ENCODE measurements around the gene ZNF117. TPM values are rescaled to one million over a fixed set of nuclear protein-coding genes. Genes with fewer than 3 reads are reported as not detected.
"Not testable (repeated sequence)": the region's sequence is repeated elsewhere in the genome, so short reads cannot be mapped to it uniquely, and the experiment has no call there.

ZNF117 gene
- polyA plus RNA-seq, 4 donors, result 18.1 to 73.7 (median 42.6) TPM

DNA sequence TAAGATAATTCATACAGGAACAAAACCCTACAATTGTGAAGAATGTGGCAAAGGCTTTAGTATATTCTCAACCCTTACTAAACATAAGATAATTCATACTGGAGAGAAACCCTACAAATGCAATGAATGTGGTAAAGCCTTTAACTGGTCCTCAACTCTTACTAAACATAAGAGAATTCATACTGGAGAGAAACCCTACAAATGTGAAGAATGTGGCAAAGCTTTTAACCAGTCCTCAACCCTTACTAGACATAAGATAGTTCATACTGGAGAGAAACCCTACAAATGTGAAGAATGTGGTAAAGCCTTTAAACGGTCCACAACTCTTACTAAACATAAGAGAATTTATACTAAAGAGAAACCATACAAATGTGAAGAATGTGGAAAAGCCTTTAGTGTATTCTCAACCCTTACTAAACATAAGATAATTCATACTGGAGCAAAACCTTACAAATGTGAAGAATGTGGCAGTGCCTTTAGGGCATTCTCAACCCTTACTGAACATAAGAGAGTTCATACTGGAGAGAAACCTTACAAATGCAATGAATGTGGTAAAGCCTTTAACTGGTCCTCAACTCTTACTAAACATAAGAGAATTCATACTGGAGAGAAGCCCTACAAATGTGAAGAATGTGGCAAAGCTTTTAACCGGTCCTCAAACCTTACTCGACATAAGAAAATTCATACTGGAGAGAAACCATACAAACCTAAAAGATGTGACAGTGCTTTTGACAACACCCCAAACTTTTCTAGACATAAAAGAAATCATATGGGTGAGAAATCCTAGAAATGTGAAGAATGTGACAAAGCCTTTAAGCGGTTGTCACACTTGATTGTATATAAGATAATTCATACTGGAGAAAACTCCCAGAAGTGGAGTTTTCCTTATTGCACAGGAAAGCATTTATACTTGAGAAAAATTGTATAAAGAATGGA lies 62.3 kb downstream of the ZNF117 start:
- not testable (repeated sequence) for DNase-seq (ENCODE audit: low read depth in 4 of 4, low spot score in 2 of 4)

Other genes starting within 250 kb of the ZNF117 start
- gene ZNF138, start 196.6 kb downstream of the ZNF117 start, polyA plus RNA-seq (ENCODE audit: insufficient read length in 4 of 4), result 10 to 100 TPM; 16.7 to 22.7 (median 19.2) TPM
- gene ZNF273, start 87.8 kb downstream of the ZNF117 start, polyA plus RNA-seq (ENCODE audit: insufficient read length in 4 of 4), result 10 to 100 TPM in 3 of 4 donors, 1 to 10 TPM in 1; 9.9 to 10.3 (median 10.2) TPM
- 10 to 100 TPM; 19.2 to 59.3 (median 40.4) TPM for gene ERV3-1, start 15.7 kb upstream of the ZNF117 start, polyA plus RNA-seq (ENCODE audit: insufficient read length in 4 of 4)

All from left renal cortex interstitium (tissue), 4 donors.